ENCODE measurements around the gene QSOX1.

QSOX1 gene

GRCh38 chr1:180141381-180141934 lies 13.2 kb upstream of the QSOX1 start:
- Mint-ChIP-seq H3K27me3 (ENCODE audit: low read depth) (peaks cover 5% of the 10 kb centered on the region), H3K4me1 (no peaks in the 10 kb centered on the region), H3K4me3 (no peak overlapping the region), H3K27ac (no peak overlapping the region), H3K9me3 (peaks cover 8% of the 10 kb centered on the region), H3K36me3 (ENCODE audit: low read depth) (no peaks in the 10 kb centered on the region)
- no peak for TF ChIP-seq CTCF (IDR thresholded peaks at IDR 0.05; ENCODE audit: unreplicated experiment in 3 of 3)

- no peak for TF ChIP-seq CTCF (IDR thresholded peaks at IDR 0.05; ENCODE audit: unreplicated experiment in 3 of 3)
- H3K27me3 Mint-ChIP-seq (ENCODE audit: low read depth): peaks cover 5% of the 10 kb centered on the region
Observed at GRCh38 chr1:180143359-180143758, 11.3 kb upstream of the QSOX1 start.

GRCh38 chr1:180144659-180145357 lies 9.9 kb upstream of the QSOX1 start:
- no peak overlapping the region for H3K27ac Mint-ChIP-seq
- H3K27me3 Mint-ChIP-seq (ENCODE audit: low read depth): peaks cover 8% of the 10 kb centered on the region
- H3K36me3 Mint-ChIP-seq (ENCODE audit: low read depth): no peaks in the 10 kb centered on the region
- H3K9me3 Mint-ChIP-seq: no peaks in the 10 kb centered on the region
- TF ChIP-seq CTCF (IDR thresholded peaks at IDR 0.05; ENCODE audit: unreplicated experiment in 3 of 3): no peak
- H3K4me1 Mint-ChIP-seq: no peaks in the 10 kb centered on the region
- no peak overlapping the region for H3K4me3 Mint-ChIP-seq

More at GRCh38 chr1:180143359-180143758, 11.3 kb upstream of the QSOX1 start:
- no peaks in the 10 kb centered on the region for H3K9me3 Mint-ChIP-seq
- no peak overlapping the region for H3K27ac Mint-ChIP-seq
- no peaks in the 10 kb centered on the region for H3K4me1 Mint-ChIP-seq
- H3K4me3 Mint-ChIP-seq: no peak overlapping the region
- H3K36me3 Mint-ChIP-seq (ENCODE audit: low read depth): no peaks in the 10 kb centered on the region

- H3K27me3 Mint-ChIP-seq (ENCODE audit: low read depth): peaks cover 10% of the 10 kb centered on the region
- H3K27ac Mint-ChIP-seq: no peak overlapping the region
- H3K9me3 Mint-ChIP-seq: no peaks in the 10 kb centered on the region
- H3K36me3 Mint-ChIP-seq (ENCODE audit: low read depth): no peaks in the 10 kb centered on the region
- H3K4me3 Mint-ChIP-seq: no peak overlapping the region
- H3K4me1 Mint-ChIP-seq: no peaks in the 10 kb centered on the region
- no peak for TF ChIP-seq CTCF (IDR thresholded peaks at IDR 0.05; ENCODE audit: unreplicated experiment in 3 of 3)
Observed at GRCh38 chr1:180145446-180145845, 9.2 kb upstream of the QSOX1 start.

- Mint-ChIP-seq H3K9me3 (no peaks in the 10 kb centered on the region), H3K36me3 (ENCODE audit: low read depth) (no peaks in the 10 kb centered on the region), H3K27ac (no peak overlapping the region), H3K27me3 (ENCODE audit: low read depth) (peaks cover 14% of the 10 kb centered on the region), H3K4me1 (peaks cover 4% of the 10 kb centered on the region), H3K4me3 (no peak overlapping the region)
- TF ChIP-seq CTCF (IDR thresholded peaks at IDR 0.05; ENCODE audit: unreplicated experiment in 3 of 3): no peak
Observed at GRCh38 chr1:180150982-180151381, 3.7 kb upstream of the QSOX1 start.

GRCh38 chr1:180151508-180151907 lies 3.2 kb upstream of the QSOX1 start:
- no peak overlapping the region for H3K4me3 Mint-ChIP-seq
- peaks cover 4% of the 10 kb centered on the region for H3K4me1 Mint-ChIP-seq
- H3K9me3 Mint-ChIP-seq: no peaks in the 10 kb centered on the region
- H3K27me3 Mint-ChIP-seq (ENCODE audit: low read depth): peaks cover 14% of the 10 kb centered on the region
- no peaks in the 10 kb centered on the region for H3K36me3 Mint-ChIP-seq (ENCODE audit: low read depth)
- H3K27ac Mint-ChIP-seq: no peak overlapping the region
- TF ChIP-seq CTCF (IDR thresholded peaks at IDR 0.05; ENCODE audit: unreplicated experiment in 3 of 3): no peak
